Fibroblast of skin of right quadriceps (primary cell): ENCODE data around the gene PTPN18.
"Not testable (repeated sequence)": the region's sequence is repeated elsewhere in the genome, so short reads cannot be mapped to it uniquely, and the experiment has no call there.

ENCODE experiments used
- DNase-seq: peaks from one replicate; pipeline ENCODE4 v3.0.0-alpha.2; 2013

Gene PTPN18

GRCh38 chr2:130382313-130382917 is 26.6 kb downstream of the PTPN18 start:
- DNase-seq = no peak

- no peak for DNase-seq
Measured at GRCh38 chr2:130385709-130386108, 29.9 kb downstream of the PTPN18 start.

DNA sequence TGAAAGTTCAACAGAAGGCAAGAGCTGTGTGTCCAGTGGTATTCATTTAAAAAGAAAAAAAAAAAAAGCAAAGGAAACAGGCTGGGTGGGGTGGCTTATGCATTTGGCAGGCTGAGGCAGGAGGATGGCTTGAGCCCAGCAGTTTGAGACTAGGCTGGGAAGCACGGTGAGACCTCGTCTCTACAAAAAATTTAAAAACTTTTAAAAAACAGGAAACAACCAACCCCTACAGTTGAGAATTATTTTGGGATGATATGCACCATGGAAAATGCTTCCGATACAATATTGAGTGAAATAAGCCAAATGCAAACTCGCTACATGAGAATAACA is 31.2 kb downstream of the PTPN18 start:
- DNase-seq = no peak

GRCh38 chr2:130387804-130388203 is 31.9 kb downstream of the PTPN18 start:
- no peak for DNase-seq

DNA sequence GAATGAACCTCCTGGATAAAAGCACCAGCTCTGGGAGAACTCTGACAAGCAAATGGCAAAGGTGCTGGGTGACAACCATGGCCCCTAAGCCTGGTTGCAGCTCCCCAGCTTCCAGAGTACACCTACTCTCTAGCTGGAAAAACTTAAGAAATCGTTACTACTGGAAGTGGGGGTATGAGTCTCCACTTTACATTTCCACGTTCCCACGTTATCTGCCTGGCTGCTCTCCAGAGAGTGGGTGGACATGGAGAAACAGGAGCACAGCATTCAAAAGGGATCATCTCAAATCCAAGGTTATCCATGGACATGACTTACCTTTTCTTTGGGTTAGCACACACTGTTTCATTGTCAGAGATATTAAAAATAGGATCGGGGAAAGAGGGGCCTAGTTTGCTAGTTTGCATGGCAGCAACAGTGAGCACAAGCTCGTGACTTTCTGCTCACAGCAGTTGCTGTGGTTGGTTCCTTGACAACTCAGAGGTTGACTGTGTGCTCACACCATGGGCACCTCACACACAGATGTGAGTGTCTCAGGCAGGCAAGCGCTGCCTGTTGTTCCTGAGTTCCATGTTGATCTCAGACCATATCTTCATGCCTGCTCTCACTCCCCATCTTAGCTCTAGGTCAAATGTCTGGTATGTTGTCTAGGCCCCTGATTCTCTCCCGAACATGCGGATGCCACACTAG is 32.5 kb downstream of the PTPN18 start:
- no peak for DNase-seq

DNA sequence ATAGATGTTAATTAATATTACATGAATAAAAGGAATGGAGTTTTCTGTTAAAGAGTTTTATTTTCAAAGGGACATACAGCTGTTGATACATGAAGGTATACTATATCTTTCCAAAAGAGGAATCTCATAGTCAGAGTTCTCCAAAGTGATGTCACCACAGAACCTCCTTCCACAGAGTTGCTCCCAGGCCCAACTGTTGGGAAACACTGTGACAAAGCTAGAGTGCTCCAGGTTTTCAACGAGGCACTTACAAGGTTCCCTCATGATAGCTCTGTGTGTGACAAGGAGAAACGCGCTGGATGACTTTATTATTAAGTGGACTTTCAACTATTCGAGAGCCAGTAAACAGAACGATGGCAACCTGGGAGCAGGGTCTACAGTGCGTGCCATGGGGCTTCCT is 33.5 kb downstream of the PTPN18 start:
- DNase-seq = no peak

GRCh38 chr2:130389783-130390182 is 33.9 kb downstream of the PTPN18 start:
- DNase-seq = no peak

- DNase-seq = no peak
Measured at GRCh38 chr2:130390460-130391057, 34.7 kb downstream of the PTPN18 start.

DNA sequence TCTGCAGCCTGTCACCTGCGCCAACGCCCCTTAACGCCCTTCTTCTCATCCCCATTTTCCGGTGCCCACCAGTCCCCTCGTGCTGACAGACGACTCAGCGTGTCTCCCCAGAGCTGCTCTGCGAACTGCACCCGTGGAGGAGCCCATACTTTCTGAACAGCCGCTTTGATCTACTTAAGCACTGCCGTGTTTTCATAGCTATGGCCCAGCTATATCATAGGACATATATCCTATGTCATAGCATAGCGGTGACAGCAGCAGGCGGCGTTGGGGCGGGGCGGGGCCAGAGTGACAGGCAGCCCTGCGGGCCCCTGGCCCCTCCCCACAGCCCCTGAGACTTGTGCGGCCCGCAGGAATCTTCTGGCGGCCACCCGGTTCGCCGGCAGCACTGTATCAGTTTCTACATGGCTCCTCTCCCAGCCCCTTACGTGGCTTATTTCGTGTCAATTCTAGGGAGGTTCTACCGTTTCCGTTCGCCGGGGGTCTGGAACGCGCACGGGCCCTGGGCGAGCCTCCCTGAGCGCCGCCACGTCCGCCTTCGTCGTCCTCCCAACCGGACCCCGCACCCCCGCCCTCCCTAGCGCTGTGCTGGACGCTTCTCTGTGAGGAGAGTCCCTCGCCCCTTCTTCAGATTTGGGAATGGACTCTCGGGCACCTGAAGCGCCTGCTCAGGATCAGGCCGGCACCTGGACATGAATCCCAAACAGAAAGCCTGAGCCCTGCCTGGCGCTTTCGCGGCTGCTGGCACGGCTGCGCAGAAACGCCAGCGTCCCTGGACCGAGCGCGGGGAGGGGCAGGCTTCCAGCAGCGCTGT is 35.4 kb downstream of the PTPN18 start:
- DNase-seq = peak; percentile 70

GRCh38 chr2:130391872-130392670 is 36.2 kb downstream of the PTPN18 start:
- DNase-seq = peak; percentile 53

GRCh38 chr2:130393318-130393910 is 37.6 kb downstream of the PTPN18 start:
- no peak for DNase-seq

GRCh38 chr2:130406280-130406679 is 50.4 kb downstream of the PTPN18 start:
- not testable (repeated sequence) for DNase-seq

DNA sequence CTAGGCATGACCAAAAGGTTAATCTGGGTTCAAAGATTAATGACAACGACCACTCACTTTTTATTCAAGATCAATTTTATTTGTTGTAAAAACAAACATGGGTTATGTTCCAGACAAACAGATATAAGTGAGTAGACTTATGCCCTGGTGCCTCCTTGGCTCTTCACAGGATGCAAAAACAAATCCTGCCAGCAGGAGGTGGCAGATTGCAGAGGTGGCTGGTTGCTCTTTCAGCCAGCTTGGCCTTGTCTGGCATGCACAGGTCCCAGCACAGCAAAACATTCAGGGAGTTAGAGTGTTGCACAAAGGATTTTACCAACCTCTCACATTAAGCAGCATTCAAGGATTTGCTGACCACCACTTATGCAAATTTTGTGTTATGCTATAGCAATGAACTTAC is 60.8 kb downstream of the PTPN18 start:
- not testable (repeated sequence) for DNase-seq

DNA sequence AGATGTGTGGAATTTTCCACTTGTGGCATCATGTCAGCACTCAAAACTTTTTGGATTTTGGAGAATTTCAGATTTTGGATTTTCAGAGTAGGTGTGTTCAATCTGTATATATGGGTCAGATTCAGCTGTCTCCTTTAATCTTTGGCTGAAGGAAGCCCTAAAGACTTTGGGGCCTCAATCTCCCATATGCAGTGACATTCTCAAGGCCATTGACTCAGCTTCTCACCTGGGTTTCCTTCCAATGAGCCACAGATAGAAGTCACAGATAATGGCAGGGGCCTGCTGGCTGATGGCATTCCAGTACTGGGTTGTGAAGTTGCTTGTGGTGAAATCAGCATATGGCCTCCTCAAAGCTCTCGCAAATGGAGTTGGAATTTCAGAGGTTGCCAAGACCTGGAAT is 63.0 kb downstream of the PTPN18 start:
- not testable (repeated sequence) for DNase-seq
